Ishikawa (cell line): ENCODE data around the gene TBC1D16.

Experiments used
- CEBPB ChIP-seq: IDR thresholded peaks from 2 replicates; pipeline ENCODE4 v1.6.1; 2012
- CREB1 ChIP-seq: IDR thresholded peaks from 2 replicates; pipeline ENCODE4 v1.6.1; 2012; ENCODE audit warnings: low read depth
- EGR1 ChIP-seq: IDR thresholded peaks from 2 replicates; pipeline ENCODE4 v1.6.1; 2012
- EP300 ChIP-seq: IDR thresholded peaks from 2 replicates; pipeline ENCODE4 v1.6.1; 2012; ENCODE audit warnings: borderline replicate concordance
- FOXM1 ChIP-seq: IDR thresholded peaks from 2 replicates; pipeline ENCODE4 v1.6.1; 2012; ENCODE audit warnings: low read depth, borderline replicate concordance
- MAX ChIP-seq: IDR thresholded peaks from 2 replicates; pipeline ENCODE4 v1.6.1; 2012
- NFIC ChIP-seq: IDR thresholded peaks from 2 replicates; pipeline ENCODE4 v1.6.1; 2012
- RAD21 ChIP-seq: IDR thresholded peaks from 2 replicates; pipeline ENCODE4 v1.6.1; 2012; ENCODE audit warnings: low read depth
- REST ChIP-seq: IDR thresholded peaks from 2 replicates; pipeline ENCODE4 v1.6.1; 2012; ENCODE audit warnings: low read depth, mild to moderate bottlenecking
- TAF1 ChIP-seq: IDR thresholded peaks from 2 replicates; pipeline ENCODE4 v1.6.1; 2012; ENCODE audit warnings: low read depth, mild to moderate bottlenecking
- TCF12 ChIP-seq: IDR thresholded peaks from 2 replicates; pipeline ENCODE4 v1.6.1; 2012; ENCODE audit warnings: low read depth
- TEAD4 ChIP-seq: IDR thresholded peaks from 2 replicates; pipeline ENCODE4 v1.6.1; 2012
- USF1 ChIP-seq: IDR thresholded peaks from 2 replicates; pipeline ENCODE4 v1.6.1; 2012
- YY1 ChIP-seq: IDR thresholded peaks from 2 replicates; pipeline ENCODE4 v1.6.1; 2012; ENCODE audit warnings: low read depth
- ZBTB7A ChIP-seq: IDR thresholded peaks from 2 replicates; pipeline ENCODE4 v1.6.1; 2012; ENCODE audit warnings: low read depth

Gene TBC1D16

GRCh38 chr17:79977161-79977631 is 58.5 kb downstream of the TBC1D16 start:
- TF ChIP-seq FOXM1 (no peak), RAD21 (no peak), EP300 (no peak), YY1 (no peak), TAF1 (no peak), MAX (no peak), CREB1 (no peak), USF1 (no peak), EGR1 (no peak), CEBPB (no peak), TCF12 (no peak), TEAD4 (no peak), REST (no peak), ZBTB7A (no peak), NFIC (no peak)

- TF ChIP-seq NFIC: no peak
- no peak for TF ChIP-seq FOXM1
- TF ChIP-seq RAD21: no peak
- TF ChIP-seq ZBTB7A: no peak
- no peak for TF ChIP-seq YY1
- TF ChIP-seq TAF1: no peak
- no peak for TF ChIP-seq CREB1
- no peak for TF ChIP-seq EP300
- TF ChIP-seq REST: no peak
- no peak for TF ChIP-seq MAX
- no peak for TF ChIP-seq EGR1
- no peak for TF ChIP-seq TEAD4
- TF ChIP-seq USF1: no peak
- TF ChIP-seq TCF12: no peak
- TF ChIP-seq CEBPB: no peak
These were observed 59.2 kb downstream of the TBC1D16 start for GRCh38 chr17:79976451-79976850.

- no peak for TF ChIP-seq ZBTB7A
- no peak for TF ChIP-seq FOXM1
- TF ChIP-seq CEBPB: no peak
- TF ChIP-seq TEAD4: no peak
- no peak for TF ChIP-seq REST
- no peak for TF ChIP-seq NFIC
- no peak for TF ChIP-seq EGR1
- no peak for TF ChIP-seq RAD21
- no peak for TF ChIP-seq MAX
- no peak for TF ChIP-seq CREB1
- no peak for TF ChIP-seq TCF12
- no peak for TF ChIP-seq TAF1
- TF ChIP-seq EP300: no peak
- no peak for TF ChIP-seq YY1
- no peak for TF ChIP-seq USF1
These were observed 60.1 kb downstream of the TBC1D16 start for GRCh38 chr17:79975498-79976134.
